Measurements from ENCODE around the gene GPC5.

GPC5 gene

GRCh38 chr13:92913840-92914239 is 1515.4 kb downstream of the GPC5 start:
- no peak for FAIRE-seq
